GM06990 (cell line): ENCODE data around the gene SLC9A1.

Experiments
- DNase-seq: peaks from one replicate; pipeline ENCODE4 v3.0.0-alpha.2; 2011; ENCODE audit not compliant: insufficient read length; ENCODE audit errors: extremely low read depth
- H3K27me3 ChIP-seq: replicated peaks from 2 replicates; pipeline ENCODE4 v1.6.0; 2011; ENCODE audit warnings: low read length; ENCODE audit not compliant: control insufficient read depth, insufficient read depth
- H3K36me3 ChIP-seq: 2 replicates; pipeline ENCODE4 v1.5.1; 2011; ENCODE audit warnings: low read length; ENCODE audit not compliant: control insufficient read depth, insufficient read depth
- H3K4me3 ChIP-seq: replicated peaks from 2 replicates; pipeline ENCODE4 v1.5.1; 2011; ENCODE audit warnings: low read depth, mild to moderate bottlenecking, control low read depth, low read length
- TF ChIP-seq, protein P1 (sequence below): IDR thresholded peaks from 2 replicates; pipeline ENCODE4 v1.5.1; 2011; ENCODE audit warnings: low read length, control low read depth, mild to moderate bottlenecking, inconsistent platforms; ENCODE audit not compliant: insufficient read depth, poor library complexity, severe bottlenecking

The SLC9A1 gene

DNA sequence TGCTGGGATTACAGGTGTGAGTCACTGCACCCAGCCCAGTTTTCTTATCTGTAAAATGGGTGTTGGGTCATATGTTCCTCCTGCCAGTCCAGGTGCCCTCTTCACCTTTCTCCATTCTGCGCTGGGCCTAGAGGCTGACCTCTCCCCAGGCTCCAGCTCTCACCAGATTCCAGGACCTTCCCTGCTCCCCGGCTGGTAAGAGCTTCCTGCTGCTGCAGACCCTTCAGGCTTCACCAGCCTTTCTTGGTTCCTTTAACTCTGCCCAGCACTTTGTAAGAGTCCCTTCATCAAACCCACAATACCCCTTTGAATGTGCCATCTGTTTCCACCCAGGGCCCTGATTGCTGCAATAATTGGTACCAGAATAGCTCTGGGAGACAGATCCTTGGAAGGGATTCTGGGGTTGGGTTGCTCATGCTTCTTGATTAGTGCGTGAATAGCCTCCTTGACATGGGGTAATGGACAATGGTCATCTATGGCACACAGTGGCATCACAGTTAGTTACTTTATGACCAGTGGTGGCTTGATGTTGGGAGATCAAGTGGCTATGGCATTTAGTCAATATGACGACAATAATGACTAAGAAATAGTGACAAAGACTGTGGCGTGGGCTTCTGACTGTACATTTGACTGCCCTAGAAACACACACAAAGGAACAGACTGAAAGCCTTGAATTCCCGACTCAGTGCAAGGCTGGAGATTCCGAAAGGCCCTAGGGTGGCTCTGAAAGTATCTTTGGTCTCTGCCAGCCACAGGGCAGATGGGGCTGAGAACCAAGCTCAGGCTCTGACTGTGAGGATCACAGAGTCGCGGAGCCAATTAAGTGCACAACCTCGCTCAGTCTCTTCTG lies 67.3 kb downstream of the SLC9A1 start:
- TF ChIP-seq, protein P1, sequence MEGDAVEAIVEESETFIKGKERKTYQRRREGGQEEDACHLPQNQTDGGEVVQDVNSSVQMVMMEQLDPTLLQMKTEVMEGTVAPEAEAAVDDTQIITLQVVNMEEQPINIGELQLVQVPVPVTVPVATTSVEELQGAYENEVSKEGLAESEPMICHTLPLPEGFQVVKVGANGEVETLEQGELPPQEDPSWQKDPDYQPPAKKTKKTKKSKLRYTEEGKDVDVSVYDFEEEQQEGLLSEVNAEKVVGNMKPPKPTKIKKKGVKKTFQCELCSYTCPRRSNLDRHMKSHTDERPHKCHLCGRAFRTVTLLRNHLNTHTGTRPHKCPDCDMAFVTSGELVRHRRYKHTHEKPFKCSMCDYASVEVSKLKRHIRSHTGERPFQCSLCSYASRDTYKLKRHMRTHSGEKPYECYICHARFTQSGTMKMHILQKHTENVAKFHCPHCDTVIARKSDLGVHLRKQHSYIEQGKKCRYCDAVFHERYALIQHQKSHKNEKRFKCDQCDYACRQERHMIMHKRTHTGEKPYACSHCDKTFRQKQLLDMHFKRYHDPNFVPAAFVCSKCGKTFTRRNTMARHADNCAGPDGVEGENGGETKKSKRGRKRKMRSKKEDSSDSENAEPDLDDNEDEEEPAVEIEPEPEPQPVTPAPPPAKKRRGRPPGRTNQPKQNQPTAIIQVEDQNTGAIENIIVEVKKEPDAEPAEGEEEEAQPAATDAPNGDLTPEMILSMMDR: no peak
- H3K36me3 ChIP-seq: no peaks in the 10 kb centered on the region
- H3K4me3 ChIP-seq: no peak overlapping the region
- DNase-seq: no peak
- H3K27me3 ChIP-seq: no peaks in the 10 kb centered on the region

DNA sequence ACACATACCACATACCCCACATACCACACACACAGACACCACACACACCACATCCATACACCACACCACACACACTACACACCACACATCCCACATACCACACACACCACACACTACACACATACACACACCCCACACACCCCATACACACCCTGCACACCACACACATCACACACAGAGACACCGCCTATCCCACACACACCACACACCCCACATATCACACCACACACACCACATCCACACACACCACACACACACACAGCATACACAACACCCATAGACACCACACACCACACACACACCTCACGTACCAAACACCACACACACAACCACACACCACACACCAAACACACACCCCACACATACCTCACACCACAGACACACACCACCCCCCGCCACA lies 68.3 kb downstream of the SLC9A1 start:
- Histone ChIP-seq H3K36me3 (no peaks in the 10 kb centered on the region), H3K4me3 (no peak overlapping the region), H3K27me3 (no peaks in the 10 kb centered on the region)
- DNase-seq: no peak
- TF ChIP-seq, protein P1: no peak

DNA sequence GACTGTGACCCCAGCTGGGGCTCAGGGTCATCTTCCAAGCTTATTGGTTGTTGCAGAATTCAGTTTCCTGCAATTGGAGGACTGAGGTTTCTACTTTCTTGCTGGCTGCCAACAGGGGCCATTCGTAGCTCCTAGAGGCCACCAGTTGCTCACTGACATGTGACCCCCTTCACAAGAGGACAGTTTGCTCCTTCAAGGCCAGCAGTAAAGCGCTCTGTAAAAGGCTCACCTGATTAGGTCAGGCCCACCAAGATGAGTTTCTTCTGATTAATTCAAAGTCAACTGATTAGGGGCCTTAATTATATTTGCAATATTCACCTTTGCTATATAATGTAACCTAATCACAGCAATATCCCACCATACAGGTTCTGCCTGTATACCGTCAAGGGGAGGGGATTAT lies 68.9 kb downstream of the SLC9A1 start:
- TF ChIP-seq, protein P1: no peak
- Histone ChIP-seq H3K27me3 (no peaks in the 10 kb centered on the region), H3K36me3 (no peaks in the 10 kb centered on the region), H3K4me3 (no peak overlapping the region)
- DNase-seq: no peak

DNA sequence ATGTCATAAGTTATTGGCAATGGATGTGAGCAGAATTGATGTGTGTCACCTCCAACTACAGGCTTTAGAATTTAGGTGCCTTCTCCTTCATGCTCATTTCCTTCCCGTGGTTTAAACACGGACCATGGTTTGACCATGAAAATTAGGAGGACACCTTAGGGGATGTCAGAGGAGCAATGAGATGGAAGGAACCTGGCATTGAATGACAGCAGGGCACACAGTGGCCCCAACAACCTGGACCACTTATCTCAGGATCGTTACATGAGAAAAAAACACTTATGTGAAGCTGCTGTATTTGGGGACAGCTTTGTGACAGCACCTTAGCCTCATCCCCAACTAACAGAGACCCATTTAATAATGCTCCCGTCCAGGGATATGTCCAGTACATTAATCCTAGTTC lies 70.8 kb downstream of the SLC9A1 start:
- Histone ChIP-seq H3K4me3 (no peak overlapping the region), H3K27me3 (no peaks in the 10 kb centered on the region), H3K36me3 (no peaks in the 10 kb centered on the region)
- TF ChIP-seq, protein P1: no peak
- DNase-seq: no peak

DNA sequence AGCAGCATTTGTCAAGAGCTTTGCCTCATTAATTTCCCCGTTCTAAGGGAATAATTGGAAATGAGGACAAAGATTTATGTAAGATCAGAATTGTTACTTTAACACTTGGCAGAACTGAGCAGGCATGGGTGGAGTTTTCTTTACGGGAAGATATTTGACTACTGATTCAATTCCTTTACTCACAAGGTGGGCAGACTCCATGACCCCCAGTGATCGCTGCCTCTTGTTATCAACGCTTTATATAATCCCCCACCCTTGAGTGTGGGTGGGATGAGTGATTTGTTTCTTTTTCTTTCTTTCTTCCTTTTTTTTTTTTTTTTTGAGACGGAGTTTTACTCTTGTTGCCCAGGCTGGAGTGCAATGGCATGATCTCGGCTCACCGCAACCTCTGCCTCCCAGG lies 77.0 kb downstream of the SLC9A1 start:
- Histone ChIP-seq H3K4me3 (no peak overlapping the region), H3K27me3 (no peaks in the 10 kb centered on the region; the same call in none of the 2 replicates), H3K36me3 (no peaks in the 10 kb centered on the region)
- TF ChIP-seq, protein P1: no peak
- DNase-seq: no peak

GRCh38 chr1:27076803-27077202 lies 78.1 kb downstream of the SLC9A1 start:
- TF ChIP-seq, protein P1: no peak
- Histone ChIP-seq H3K27me3 (no peaks in the 10 kb centered on the region; the same call in none of the 2 replicates), H3K4me3 (no peak overlapping the region), H3K36me3 (no peaks in the 10 kb centered on the region)
- no peak for DNase-seq
